ENCODE results near the gene LPP.

GRCh38 chr3:188791311-188791710 is 637.4 kb downstream of the LPP start:
- no peak for TF ChIP-seq FOXP2 (optimal IDR thresholded peaks at IDR 0.05; ENCODE audit: borderline replicate concordance, extremely low read depth, extremely low read length, insufficient read depth)
- TF ChIP-seq TAF1 (IDR thresholded peaks at IDR 0.05; ENCODE audit: borderline replicate concordance, insufficient read depth, low read length): no peak
- TF ChIP-seq REST (IDR thresholded peaks at IDR 0.05; ENCODE audit: insufficient read depth in 1 of 2, low read depth in 2 of 2, low read length in 2 of 2): no peak
- TF ChIP-seq POLR2AphosphoS5 (IDR thresholded peaks at IDR 0.05; ENCODE audit: low read depth, low read length): no peak
